NCI-H2081 (cell line): ENCODE data around the gene C14orf39.
"Not testable (repeated sequence)": the region's sequence is repeated elsewhere in the genome, so short reads cannot be mapped to it uniquely, and the experiment has no call there.

Experiments used
- DNase-seq, 2 experiments: peaks; one replicate each; lab custom pipeline; 2025; lab: John Stamatoyannopoulos, UW

C14orf39 gene

GRCh38 chr14:60488175-60488574 is 2.3 kb upstream of the C14orf39 start:
- no peak for DNase-seq

- peak in 1 of 2 experiments; percentile 21 for DNase-seq
Measured at GRCh38 chr14:60487211-60487610, 1.3 kb upstream of the C14orf39 start.

GRCh38 chr14:60485057-60485597 is 736 bp downstream of the C14orf39 start:
- no peak for DNase-seq

- peak in 1 of 2 experiments; percentile 69 for DNase-seq
Measured at GRCh38 chr14:60482743-60483142, 3.1 kb downstream of the C14orf39 start.

- not testable (repeated sequence) for DNase-seq
Measured at GRCh38 chr14:60480248-60480647, 5.6 kb downstream of the C14orf39 start.

- DNase-seq, result no peak
Measured at GRCh38 chr14:60455875-60456274, 30.0 kb downstream of the C14orf39 start.

- DNase-seq, result no peak
Measured at GRCh38 chr14:60430276-60430675, 55.6 kb downstream of the C14orf39 start.

GRCh38 chr14:60420050-60420449 is 65.8 kb downstream of the C14orf39 start:
- DNase-seq, result no peak

GRCh38 chr14:60397550-60397949 is 88.3 kb downstream of the C14orf39 start:
- not testable (repeated sequence) for DNase-seq

GRCh38 chr14:60396718-60397343 is 89.0 kb downstream of the C14orf39 start:
- DNase-seq, result no peak
